ENCODE measurements around the gene ZFAND3.
"Not testable (repeated sequence)": the region's sequence is repeated elsewhere in the genome, so short reads cannot be mapped to it uniquely, and the experiment has no call there.

Gene ZFAND3

GRCh38 chr6:38043259-38043753 is 223.8 kb downstream of the ZFAND3 start:
- no peaks in the 10 kb centered on the region for H3K36me3 ChIP-seq
- no peak for TF ChIP-seq CTCF (IDR thresholded peaks at IDR 0.05; ENCODE audit: low read depth, low read length)

GRCh38 chr6:38045701-38046305 is 226.3 kb downstream of the ZFAND3 start:
- no peaks in the 10 kb centered on the region for H3K9me3 ChIP-seq
- no peak for TF ChIP-seq CTCF (IDR thresholded peaks at IDR 0.05; ENCODE audit: low read depth, low read length)
- H3K4me3 ChIP-seq (ENCODE audit: low read depth, low read length) = no peak overlapping the region
- DNase-seq = no peak
- peaks cover 2% of the 10 kb centered on the region for H3K4me1 ChIP-seq
- H3K27me3 ChIP-seq = no peaks in the 10 kb centered on the region
- no peaks in the 10 kb centered on the region for H3K36me3 ChIP-seq

More at GRCh38 chr6:38043259-38043753, 223.8 kb downstream of the ZFAND3 start:
- H3K27me3 ChIP-seq = no peaks in the 10 kb centered on the region
- H3K4me1 ChIP-seq = peaks cover 5% of the 10 kb centered on the region
- no peak for DNase-seq
- H3K4me3 ChIP-seq (ENCODE audit: low read depth, low read length) = no peak overlapping the region
- H3K9me3 ChIP-seq = no peaks in the 10 kb centered on the region

GRCh38 chr6:38047562-38047961 is 228.0 kb downstream of the ZFAND3 start:
- no peak for DNase-seq
- Histone ChIP-seq H3K36me3 (no peaks in the 10 kb centered on the region), H3K27me3 (no peaks in the 10 kb centered on the region; the same call in 1 of the 2 replicates), H3K9me3 (no peaks in the 10 kb centered on the region), H3K4me3 (ENCODE audit: low read depth, low read length) (no peak overlapping the region), H3K4me1 (peaks cover 7% of the 10 kb centered on the region; the same call in 1 of the 2 replicates)
- no peak for TF ChIP-seq CTCF (IDR thresholded peaks at IDR 0.05; ENCODE audit: low read depth, low read length)

- not testable (repeated sequence) for H3K27me3 ChIP-seq
These were observed 230.4 kb downstream of the ZFAND3 start for GRCh38 chr6:38049861-38050397.

GRCh38 chr6:38051819-38052434 is 232.4 kb downstream of the ZFAND3 start:
- no peaks in the 10 kb centered on the region; the same call in 1 of the 2 replicates for H3K27me3 ChIP-seq

More at GRCh38 chr6:38049861-38050397, 230.4 kb downstream of the ZFAND3 start:
- not testable (repeated sequence) for H3K36me3 ChIP-seq; DNase-seq; H3K4me3 ChIP-seq (ENCODE audit: low read depth, low read length); H3K9me3 ChIP-seq; H3K4me1 ChIP-seq

More at GRCh38 chr6:38051819-38052434, 232.4 kb downstream of the ZFAND3 start:
- no peak overlapping the region for H3K4me3 ChIP-seq (ENCODE audit: low read depth, low read length)
- TF ChIP-seq CTCF (IDR thresholded peaks at IDR 0.05; ENCODE audit: low read depth, low read length) = no peak
- no peak for DNase-seq
- H3K4me1 ChIP-seq = peaks cover 22% of the 10 kb centered on the region
- no peaks in the 10 kb centered on the region for H3K36me3 ChIP-seq
- no peaks in the 10 kb centered on the region for H3K9me3 ChIP-seq
